ENCODE results near the gene GON7. TPM values are rescaled to one million over a fixed set of nuclear protein-coding genes. Genes with fewer than 3 reads are reported as not detected.

The GON7 gene
- total RNA-seq, 1 experiment from 2014 or later, result 11.2 TPM

- Histone ChIP-seq H3K9me3 (ENCODE audit: control insufficient read depth in 1 of 2, insufficient read depth in 1 of 2, low read depth in 1 of 2, low read length in 2 of 2) (no peaks in the 10 kb centered on the region), H3K9me2 (ENCODE audit: insufficient read depth) (no peaks in the 10 kb centered on the region), H3K27me3 (ENCODE audit: insufficient read depth, low read length) (no peaks in the 10 kb centered on the region), H4K20me1 (ENCODE audit: insufficient read depth) (no peaks in the 10 kb centered on the region), H3K4me2 (ENCODE audit: low read length) (no peak overlapping the region), H3K27ac (ENCODE audit: low read depth, low read length) (no peak overlapping the region), H3K36me3 (ENCODE audit: control insufficient read depth in 1 of 2, insufficient read depth in 2 of 2, low read length in 2 of 2) (peaks cover 21 to 28% of the 10 kb centered on the region in 2 experiments), H3K4me3 (replicated peaks in 1 of 2; ENCODE audit: low read depth in 1 of 2, low read length in 2 of 2) (no peak overlapping the region), H2AFZ (ENCODE audit: low read depth, low read length, poor library complexity, severe bottlenecking) (no peak overlapping the region), H3K9ac (ENCODE audit: low read length) (no peak overlapping the region), H3K4me1 (ENCODE audit: control insufficient read depth in 1 of 2, insufficient read depth in 2 of 2, low read length in 2 of 2) (no peaks in the 10 kb centered on the region), H3K79me2 (ENCODE audit: insufficient read depth, low read length) (peaks cover 7% of the 10 kb centered on the region)
- DNase-seq (ENCODE audit: low read depth, low spot score) (no peak), ATAC-seq (no peak)
- ChIA-PET POLR2A (no interaction called here), CTCF (no interaction called here), RAD21 (ENCODE audit: low non-redundant PET in 1 of 2, low total read pairs in 2 of 2, uncharacterized antibody in 2 of 2, unreplicated experiment in 2 of 2) (no interaction called here)
- TF ChIP-seq ZFX (IDR thresholded peaks at IDR 0.05), result no peak
- TF ChIP-seq POLR2A (IDR thresholded peaks at IDR 0.05; ENCODE audit: borderline replicate concordance, extremely low read depth, insufficient read depth, insufficient read length), result no peak
- no peak for TF ChIP-seq EZH2 (IDR thresholded peaks at IDR 0.05)
- TF ChIP-seq CEBPB (IDR thresholded peaks at IDR 0.05; ENCODE audit: low read depth), result no peak
- TF ChIP-seq MAX (IDR thresholded peaks at IDR 0.05), result no peak
- no peak for TF ChIP-seq JUND (IDR thresholded peaks at IDR 0.05)
- no peak for TF ChIP-seq ELF1 (IDR thresholded peaks at IDR 0.05; ENCODE audit: borderline replicate concordance, low read depth)
- no peak for TF ChIP-seq SRF (IDR thresholded peaks at IDR 0.05; ENCODE audit: low read depth)
- TF ChIP-seq RAD21 (IDR thresholded peaks at IDR 0.05; ENCODE audit: low read depth), result no peak
- no peak for TF ChIP-seq CTCF (IDR thresholded peaks at IDR 0.05 in 2 of 3, conservative IDR thresholded peaks at IDR 0.05 in 1 of 3; ENCODE audit: borderline replicate concordance in 1 of 3, insufficient read depth in 1 of 3, low read depth in 2 of 3, low read length in 2 of 3)
- TF ChIP-seq ATF3 (IDR thresholded peaks at IDR 0.05), result no peak
- no peak for TF ChIP-seq SIN3A (IDR thresholded peaks at IDR 0.05; ENCODE audit: low read depth)
- TF ChIP-seq SP1 (IDR thresholded peaks at IDR 0.05; ENCODE audit: low read depth), result no peak
- TF ChIP-seq ZBTB33 (IDR thresholded peaks at IDR 0.05; ENCODE audit: extremely low read depth, insufficient replicate concordance, low read length), result no peak
- no peak for TF ChIP-seq ZNF274 (IDR thresholded peaks at IDR 0.05; ENCODE audit: low read depth, low read length)
- no TSS peak for BruUV-seq (replicated peaks)
- intact Hi-C loops (cut with micrococcal nuclease), result no loop called here
Measured at GRCh38 chr14:93214598-93214997, 7.7 kb upstream of the GON7 start.
